Chondrocyte (in vitro differentiated cells): ENCODE results near the gene C17orf67. TPM values are rescaled to one million over a fixed set of nuclear protein-coding genes. Genes with fewer than 3 reads are reported as not detected.

Experiments used
- DNase-seq: peaks from one replicate; pipeline ENCODE4 v3.0.0; 2021; ENCODE audit warnings: mixed read lengths, low spot score
- H3K27ac Mint-ChIP-seq: one replicate; pipeline ENCODE4 v1.8.0; 2021; ENCODE audit warnings: mild to moderate bottlenecking, moderate library complexity, mixed read lengths; ENCODE audit not compliant: unreplicated experiment
- H3K27me3 Mint-ChIP-seq: 2 replicates; pipeline ENCODE4 v1.8.0; 2021; ENCODE audit warnings: low read depth, mixed read lengths
- H3K36me3 Mint-ChIP-seq: 2 replicates; pipeline ENCODE4 v1.8.0; 2021; ENCODE audit warnings: low read depth, mixed read lengths
- H3K4me1 Mint-ChIP-seq: 2 replicates; pipeline ENCODE4 v1.8.0; 2021; ENCODE audit warnings: low read depth, mild to moderate bottlenecking, mixed read lengths
- H3K4me3 Mint-ChIP-seq: one replicate; pipeline ENCODE4 v1.8.0; 2021; ENCODE audit warnings: mild to moderate bottlenecking, moderate library complexity, mixed read lengths; ENCODE audit not compliant: unreplicated experiment
- H3K9me3 Mint-ChIP-seq: 2 replicates; pipeline ENCODE4 v1.8.0; 2021; ENCODE audit warnings: low read depth, mixed read lengths
- total RNA-seq: library from RNA; stranded (reverse); gene quantifications from 3 replicates; pipeline ENCODE4 v1.2.1, GENCODE V29; 2021
- TF ChIP-seq, protein P1 (sequence below): fragments of 200-600 bp; sonication (generic); IDR thresholded peaks from 2 replicates; pipeline ENCODE4 v1.5.0; 2021; ENCODE audit warnings: antibody characterized with exemption, mild to moderate bottlenecking, moderate library complexity

The C17orf67 gene
- total RNA-seq, 1 donor from 2014 or later: 1.5 TPM

DNA sequence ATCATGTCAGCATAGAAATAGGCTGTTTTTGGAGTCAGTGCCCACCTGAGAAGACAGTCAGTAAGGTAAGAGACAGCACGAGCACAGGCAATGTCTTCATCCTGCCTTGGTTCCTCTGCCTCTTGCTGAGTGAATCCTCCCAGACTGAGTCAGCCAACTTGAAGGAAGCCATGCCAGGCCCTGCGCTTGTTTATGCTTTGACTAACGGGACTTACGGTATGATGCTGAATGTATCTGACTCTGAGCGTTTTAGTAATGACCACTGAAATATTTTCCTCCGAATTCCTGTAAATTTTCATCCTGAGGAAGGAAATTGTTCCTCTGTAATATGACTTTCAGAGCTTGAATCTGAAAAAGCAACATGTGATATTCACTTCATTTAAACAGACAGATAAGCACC is 18.0 kb downstream of the C17orf67 start:
- Mint-ChIP-seq H3K9me3 (no peaks in the 10 kb centered on the region), H3K4me1 (peaks cover 4% of the 10 kb centered on the region), H3K4me3 (no peak overlapping the region), H3K27me3 (no peaks in the 10 kb centered on the region), H3K36me3 (no peaks in the 10 kb centered on the region), H3K27ac (no peak overlapping the region)
- TF ChIP-seq, protein P1, sequence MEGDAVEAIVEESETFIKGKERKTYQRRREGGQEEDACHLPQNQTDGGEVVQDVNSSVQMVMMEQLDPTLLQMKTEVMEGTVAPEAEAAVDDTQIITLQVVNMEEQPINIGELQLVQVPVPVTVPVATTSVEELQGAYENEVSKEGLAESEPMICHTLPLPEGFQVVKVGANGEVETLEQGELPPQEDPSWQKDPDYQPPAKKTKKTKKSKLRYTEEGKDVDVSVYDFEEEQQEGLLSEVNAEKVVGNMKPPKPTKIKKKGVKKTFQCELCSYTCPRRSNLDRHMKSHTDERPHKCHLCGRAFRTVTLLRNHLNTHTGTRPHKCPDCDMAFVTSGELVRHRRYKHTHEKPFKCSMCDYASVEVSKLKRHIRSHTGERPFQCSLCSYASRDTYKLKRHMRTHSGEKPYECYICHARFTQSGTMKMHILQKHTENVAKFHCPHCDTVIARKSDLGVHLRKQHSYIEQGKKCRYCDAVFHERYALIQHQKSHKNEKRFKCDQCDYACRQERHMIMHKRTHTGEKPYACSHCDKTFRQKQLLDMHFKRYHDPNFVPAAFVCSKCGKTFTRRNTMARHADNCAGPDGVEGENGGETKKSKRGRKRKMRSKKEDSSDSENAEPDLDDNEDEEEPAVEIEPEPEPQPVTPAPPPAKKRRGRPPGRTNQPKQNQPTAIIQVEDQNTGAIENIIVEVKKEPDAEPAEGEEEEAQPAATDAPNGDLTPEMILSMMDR: no peak
- DNase-seq: no peak

DNA sequence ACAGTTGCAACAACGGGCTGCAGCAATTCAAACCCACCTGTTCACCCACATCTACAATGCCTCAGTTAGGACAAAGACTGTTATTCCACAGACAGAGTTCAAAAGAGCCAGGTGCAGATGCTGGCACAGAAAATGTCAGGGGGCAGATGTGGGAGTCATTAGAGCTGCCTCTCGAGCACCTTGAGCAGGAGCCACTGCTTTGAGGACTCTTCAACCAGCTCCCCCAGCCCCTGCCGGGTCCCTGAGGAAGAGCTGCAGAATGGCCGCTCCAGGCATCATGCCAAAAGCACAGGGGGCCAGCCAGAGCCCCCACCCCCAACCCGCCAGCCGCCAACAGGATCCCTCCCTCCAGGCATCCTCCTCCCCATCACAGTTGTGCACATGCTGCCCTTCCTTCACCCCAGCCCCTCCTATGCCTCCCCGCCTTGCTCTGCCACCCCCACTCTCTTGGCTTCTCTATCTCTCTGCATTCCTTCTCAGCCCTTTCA is 20.8 kb downstream of the C17orf67 start:
- TF ChIP-seq, protein P1: no peak
- H3K4me1 Mint-ChIP-seq: no peaks in the 10 kb centered on the region
- no peak overlapping the region for H3K4me3 Mint-ChIP-seq
- H3K27ac Mint-ChIP-seq: no peak overlapping the region
- H3K27me3 Mint-ChIP-seq: no peaks in the 10 kb centered on the region
- no peaks in the 10 kb centered on the region for H3K36me3 Mint-ChIP-seq
- DNase-seq: no peak
- no peaks in the 10 kb centered on the region for H3K9me3 Mint-ChIP-seq

DNA sequence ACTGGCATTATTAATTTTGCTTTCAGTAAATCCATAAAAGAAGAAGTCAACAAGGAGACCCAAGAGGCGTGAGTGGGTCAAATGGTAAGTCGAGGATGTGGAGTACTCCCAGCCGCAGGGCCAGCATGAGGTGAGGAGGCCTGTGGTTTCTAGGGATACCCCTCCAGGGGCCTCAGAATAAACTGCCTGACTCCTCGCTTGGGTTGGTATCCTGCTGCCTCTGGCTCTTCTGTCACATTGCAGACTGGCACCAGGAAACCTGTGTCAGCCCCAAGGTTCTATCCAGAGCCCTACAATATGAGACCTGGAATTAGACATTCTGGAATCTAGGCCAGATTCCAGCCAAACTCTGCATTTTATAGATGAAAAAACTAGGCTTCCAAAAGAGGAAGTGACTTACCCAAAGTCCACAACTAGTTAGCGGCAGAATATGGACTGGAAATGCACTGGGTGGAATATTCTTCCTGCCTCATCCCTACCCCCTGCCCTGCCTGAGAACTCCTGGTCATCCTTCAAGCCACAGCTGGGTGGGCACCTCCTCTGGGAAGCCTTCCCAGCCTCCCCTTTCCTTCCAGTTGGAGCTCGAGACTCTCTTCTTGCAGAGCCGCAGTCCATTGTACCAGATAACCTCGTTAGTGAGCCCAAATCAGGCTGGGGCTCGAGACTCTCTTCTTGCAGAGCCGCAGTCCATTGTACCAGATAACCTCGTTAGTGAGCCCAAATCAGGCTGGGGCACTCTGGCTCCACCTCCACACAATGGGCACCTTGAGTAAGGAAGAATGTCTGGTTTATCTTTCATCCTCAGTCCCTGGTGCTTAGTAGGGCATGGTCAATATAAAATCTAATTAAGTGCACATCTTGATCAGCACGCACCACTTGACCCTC is 22.6 kb downstream of the C17orf67 start:
- Mint-ChIP-seq H3K27ac (no peak overlapping the region), H3K36me3 (peaks cover 6% of the 10 kb centered on the region), H3K4me3 (no peak overlapping the region), H3K4me1 (no peaks in the 10 kb centered on the region), H3K27me3 (no peaks in the 10 kb centered on the region), H3K9me3 (no peaks in the 10 kb centered on the region)
- TF ChIP-seq, protein P1: no peak
- DNase-seq: no peak

DNA sequence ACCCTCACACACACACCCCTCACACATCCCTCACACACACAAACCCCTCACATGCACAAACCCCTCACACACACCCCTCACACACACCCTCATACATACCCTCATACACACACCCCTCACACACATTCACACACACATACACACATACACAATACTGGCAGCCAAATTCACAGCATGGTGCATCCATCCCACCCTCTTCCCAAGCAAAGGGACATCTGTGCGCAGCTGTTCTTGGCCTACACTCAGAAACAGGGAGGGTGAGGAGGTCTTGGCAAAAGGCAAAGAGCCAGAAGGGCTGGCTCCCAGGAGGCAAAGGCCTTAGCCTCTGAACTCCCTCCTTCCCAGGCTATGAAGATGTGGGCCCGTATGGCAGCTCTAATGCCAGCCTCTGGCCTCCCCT is 23.4 kb downstream of the C17orf67 start:
- no peaks in the 10 kb centered on the region for H3K9me3 Mint-ChIP-seq

DNA sequence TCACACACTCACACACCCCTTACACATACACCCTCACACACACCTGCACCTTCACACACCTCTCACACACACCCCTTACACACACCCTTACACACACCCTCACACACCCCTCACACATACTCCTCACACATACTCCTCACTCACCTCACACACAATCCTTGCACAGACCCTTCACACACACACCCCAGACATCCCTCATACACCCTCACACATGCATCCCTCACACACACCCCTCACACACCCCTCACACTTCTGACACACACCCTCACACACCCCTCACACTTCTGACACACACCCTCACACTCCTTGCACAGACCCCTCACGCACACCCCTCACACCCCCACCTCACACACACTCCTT is 23.9 kb downstream of the C17orf67 start:
- Mint-ChIP-seq H3K36me3 (peaks cover 6% of the 10 kb centered on the region), H3K9me3 (no peaks in the 10 kb centered on the region), H3K4me1 (no peaks in the 10 kb centered on the region), H3K27ac (no peak overlapping the region), H3K4me3 (no peak overlapping the region), H3K27me3 (no peaks in the 10 kb centered on the region)
- TF ChIP-seq, protein P1: no peak
- no peak for DNase-seq

More for the DNA sequence above, 23.4 kb downstream of the C17orf67 start:
- Mint-ChIP-seq H3K36me3 (peaks cover 6% of the 10 kb centered on the region), H3K27ac (no peak overlapping the region), H3K4me3 (no peak overlapping the region), H3K4me1 (no peaks in the 10 kb centered on the region), H3K27me3 (no peaks in the 10 kb centered on the region)
- TF ChIP-seq, protein P1: no peak
- DNase-seq: no peak
